K562 (cell line): Measurements from ENCODE around the gene CC2D1A. TPM values are rescaled to one million over a fixed set of nuclear protein-coding genes. Genes with fewer than 3 reads are reported as not detected.

Source experiments
- JUN ChIP-seq, 2 experiments: sonication (generic) in 1 of 2; formaldehyde crosslinking in 1 of 2; IDR thresholded peaks; 2 replicates each; pipeline versions ENCODE4 v1.6.1 to v1.8.0; 2012 to 2022; ENCODE audit warnings: borderline replicate concordance in 2 of 2, mild to moderate bottlenecking in 2 of 2, improper control_type of control experiment in 1 of 2, low read depth in 1 of 2, low read length in 1 of 2, missing genetic modification reagents in 1 of 2
- JUNB ChIP-seq: fragments of 450-650 bp; formaldehyde crosslinking; conservative IDR thresholded peaks from 2 replicates; pipeline ENCODE4 v1.4.0; 2020; ENCODE audit warnings: mild to moderate bottlenecking
- NCOA4 ChIP-seq: fragments of 450-650 bp; IDR thresholded peaks from 2 replicates; pipeline ENCODE4 v1.6.1; 2018; ENCODE audit warnings: mild to moderate bottlenecking; ENCODE audit not compliant: partially characterized antibody
- POLR2A ChIP-seq: fragments of 450-650 bp; conservative IDR thresholded peaks from 2 replicates; pipeline ENCODE4 v1.6.1; 2016
- SFPQ ChIP-seq: fragments of 200-400 bp; formaldehyde crosslinking; IDR thresholded peaks from 2 replicates; pipeline ENCODE4 v1.6.1; 2017; ENCODE audit warnings: mild to moderate bottlenecking, low read depth, low read length, moderate library complexity
- ZEB2 ChIP-seq: fragments of 450-650 bp; IDR thresholded peaks from 2 replicates; pipeline ENCODE4 v1.6.1; 2016
- ZNF830 ChIP-seq: fragments of 250-450 bp; sonication (Bioruptor Pico); IDR thresholded peaks from 2 replicates; pipeline ENCODE4 v1.5.0; 2021; ENCODE audit warnings: mild to moderate bottlenecking
- polyA plus RNA-seq, 8 experiments: library from polyadenylated mRNA; depleted of rRNA in 4 of 8; stranded (reverse) in 5 of 8; unstranded in 3 of 8; fragments of >200 nt; fragmentation: Nextera tagmentation in 2 of 8; fragmentation: Illumina TruSeq in 1 of 8; extraction: Ambion mirVana in 2 of 8; extraction: Trizol in 1 of 8; gene quantifications; 2 replicates each; pipeline versions ENCODE4 v1.2.1 to v1.2.3, GENCODE V29; 2011 to 2014; ENCODE audit warnings: inconsistent platforms in 1 of 8, missing spikeins in 1 of 8
- total RNA-seq, 7 experiments: library from RNA; depleted of rRNA in 6 of 7; stranded (reverse); fragments of >200 nt in 6 of 7; fragmentation: Illumina TruSeq in 2 of 7; extraction: Trizol in 2 of 7; gene quantifications; 2 replicates each; pipeline versions ENCODE4 v1.2.1 to v1.2.3, GENCODE V29; 2011 to 2021; ENCODE audit warnings: low replicate concordance in 1 of 7
- TF ChIP-seq, protein P1 (sequence below): fragments of 150-350 bp; IDR thresholded peaks from 2 replicates; pipeline ENCODE4 v1.6.1; 2014; ENCODE audit warnings: low read depth, mild to moderate bottlenecking, low read length, borderline replicate concordance
- TF ChIP-seq, protein P2 (sequence below): fragments of 200-600 bp; sonication (generic); IDR thresholded peaks from one replicate; pipeline ENCODE4 v1.6.1; 2012; ENCODE audit warnings: mild to moderate bottlenecking, low read depth, low read length, inconsistent platforms

The CC2D1A gene
- total and polyA plus RNA-seq, 9 of the 15 experiments (the other 6 are each of a cell fraction or from before 2014, with no cell fraction given), result 0.32 to 31.0 (median 12.9) TPM

DNA sequence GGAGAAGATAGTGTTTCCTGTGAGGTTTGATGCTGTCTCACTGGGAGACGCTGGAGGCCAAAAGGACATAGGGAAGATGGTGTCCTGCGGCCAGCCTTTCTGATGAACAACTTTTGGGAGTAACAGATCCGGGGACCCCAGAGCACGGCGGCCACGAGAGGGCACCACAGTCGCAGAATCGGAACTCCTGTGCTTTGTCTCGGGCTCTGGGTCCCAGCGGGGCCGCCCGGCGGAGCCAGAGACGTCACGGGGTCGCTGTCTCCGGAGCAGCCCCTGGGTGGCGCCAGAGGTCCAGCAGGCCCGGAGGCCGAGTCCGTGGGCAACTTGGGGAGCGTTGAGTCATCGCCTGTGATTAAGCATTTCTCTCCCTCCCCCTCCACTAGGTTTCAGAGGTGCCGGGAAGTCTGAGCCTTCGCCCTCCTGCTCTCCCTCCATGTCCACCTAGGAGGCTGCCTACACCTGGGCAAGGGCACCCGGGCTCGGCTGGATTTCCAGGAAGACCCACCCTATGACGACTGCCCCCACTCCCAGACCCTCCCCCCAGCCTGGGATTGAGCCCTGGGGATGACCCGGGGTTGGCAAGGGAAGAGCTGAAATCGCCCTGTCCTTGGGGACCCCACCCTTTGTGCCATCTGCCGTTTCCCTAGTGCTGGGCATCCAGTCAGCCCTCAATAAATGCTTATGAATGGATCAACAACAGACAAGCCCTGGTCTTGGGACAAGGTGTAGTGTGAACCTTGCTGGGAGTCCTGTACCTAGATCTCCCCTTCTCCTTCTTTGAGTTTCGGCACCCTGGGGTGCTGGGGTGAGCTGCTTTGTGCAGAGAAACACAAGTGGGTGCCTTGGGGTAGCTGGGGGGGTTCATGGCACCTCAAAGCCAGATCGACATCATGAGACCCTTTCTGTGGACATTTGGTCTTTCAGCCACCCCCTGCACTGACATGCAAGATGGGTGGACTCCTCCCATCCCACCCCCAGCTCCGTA, 25.6 kb upstream of the CC2D1A start (continued):
- TF ChIP-seq, protein P1, sequence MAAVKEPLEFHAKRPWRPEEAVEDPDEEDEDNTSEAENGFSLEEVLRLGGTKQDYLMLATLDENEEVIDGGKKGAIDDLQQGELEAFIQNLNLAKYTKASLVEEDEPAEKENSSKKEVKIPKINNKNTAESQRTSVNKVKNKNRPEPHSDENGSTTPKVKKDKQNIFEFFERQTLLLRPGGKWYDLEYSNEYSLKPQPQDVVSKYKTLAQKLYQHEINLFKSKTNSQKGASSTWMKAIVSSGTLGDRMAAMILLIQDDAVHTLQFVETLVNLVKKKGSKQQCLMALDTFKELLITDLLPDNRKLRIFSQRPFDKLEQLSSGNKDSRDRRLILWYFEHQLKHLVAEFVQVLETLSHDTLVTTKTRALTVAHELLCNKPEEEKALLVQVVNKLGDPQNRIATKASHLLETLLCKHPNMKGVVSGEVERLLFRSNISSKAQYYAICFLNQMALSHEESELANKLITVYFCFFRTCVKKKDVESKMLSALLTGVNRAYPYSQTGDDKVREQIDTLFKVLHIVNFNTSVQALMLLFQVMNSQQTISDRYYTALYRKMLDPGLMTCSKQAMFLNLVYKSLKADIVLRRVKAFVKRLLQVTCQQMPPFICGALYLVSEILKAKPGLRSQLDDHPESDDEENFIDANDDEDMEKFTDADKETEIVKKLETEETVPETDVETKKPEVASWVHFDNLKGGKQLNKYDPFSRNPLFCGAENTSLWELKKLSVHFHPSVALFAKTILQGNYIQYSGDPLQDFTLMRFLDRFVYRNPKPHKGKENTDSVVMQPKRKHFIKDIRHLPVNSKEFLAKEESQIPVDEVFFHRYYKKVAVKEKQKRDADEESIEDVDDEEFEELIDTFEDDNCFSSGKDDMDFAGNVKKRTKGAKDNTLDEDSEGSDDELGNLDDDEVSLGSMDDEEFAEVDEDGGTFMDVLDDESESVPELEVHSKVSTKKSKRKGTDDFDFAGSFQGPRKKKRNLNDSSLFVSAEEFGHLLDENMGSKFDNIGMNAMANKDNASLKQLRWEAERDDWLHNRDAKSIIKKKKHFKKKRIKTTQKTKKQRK, result no peak
- TF ChIP-seq, protein P2, sequence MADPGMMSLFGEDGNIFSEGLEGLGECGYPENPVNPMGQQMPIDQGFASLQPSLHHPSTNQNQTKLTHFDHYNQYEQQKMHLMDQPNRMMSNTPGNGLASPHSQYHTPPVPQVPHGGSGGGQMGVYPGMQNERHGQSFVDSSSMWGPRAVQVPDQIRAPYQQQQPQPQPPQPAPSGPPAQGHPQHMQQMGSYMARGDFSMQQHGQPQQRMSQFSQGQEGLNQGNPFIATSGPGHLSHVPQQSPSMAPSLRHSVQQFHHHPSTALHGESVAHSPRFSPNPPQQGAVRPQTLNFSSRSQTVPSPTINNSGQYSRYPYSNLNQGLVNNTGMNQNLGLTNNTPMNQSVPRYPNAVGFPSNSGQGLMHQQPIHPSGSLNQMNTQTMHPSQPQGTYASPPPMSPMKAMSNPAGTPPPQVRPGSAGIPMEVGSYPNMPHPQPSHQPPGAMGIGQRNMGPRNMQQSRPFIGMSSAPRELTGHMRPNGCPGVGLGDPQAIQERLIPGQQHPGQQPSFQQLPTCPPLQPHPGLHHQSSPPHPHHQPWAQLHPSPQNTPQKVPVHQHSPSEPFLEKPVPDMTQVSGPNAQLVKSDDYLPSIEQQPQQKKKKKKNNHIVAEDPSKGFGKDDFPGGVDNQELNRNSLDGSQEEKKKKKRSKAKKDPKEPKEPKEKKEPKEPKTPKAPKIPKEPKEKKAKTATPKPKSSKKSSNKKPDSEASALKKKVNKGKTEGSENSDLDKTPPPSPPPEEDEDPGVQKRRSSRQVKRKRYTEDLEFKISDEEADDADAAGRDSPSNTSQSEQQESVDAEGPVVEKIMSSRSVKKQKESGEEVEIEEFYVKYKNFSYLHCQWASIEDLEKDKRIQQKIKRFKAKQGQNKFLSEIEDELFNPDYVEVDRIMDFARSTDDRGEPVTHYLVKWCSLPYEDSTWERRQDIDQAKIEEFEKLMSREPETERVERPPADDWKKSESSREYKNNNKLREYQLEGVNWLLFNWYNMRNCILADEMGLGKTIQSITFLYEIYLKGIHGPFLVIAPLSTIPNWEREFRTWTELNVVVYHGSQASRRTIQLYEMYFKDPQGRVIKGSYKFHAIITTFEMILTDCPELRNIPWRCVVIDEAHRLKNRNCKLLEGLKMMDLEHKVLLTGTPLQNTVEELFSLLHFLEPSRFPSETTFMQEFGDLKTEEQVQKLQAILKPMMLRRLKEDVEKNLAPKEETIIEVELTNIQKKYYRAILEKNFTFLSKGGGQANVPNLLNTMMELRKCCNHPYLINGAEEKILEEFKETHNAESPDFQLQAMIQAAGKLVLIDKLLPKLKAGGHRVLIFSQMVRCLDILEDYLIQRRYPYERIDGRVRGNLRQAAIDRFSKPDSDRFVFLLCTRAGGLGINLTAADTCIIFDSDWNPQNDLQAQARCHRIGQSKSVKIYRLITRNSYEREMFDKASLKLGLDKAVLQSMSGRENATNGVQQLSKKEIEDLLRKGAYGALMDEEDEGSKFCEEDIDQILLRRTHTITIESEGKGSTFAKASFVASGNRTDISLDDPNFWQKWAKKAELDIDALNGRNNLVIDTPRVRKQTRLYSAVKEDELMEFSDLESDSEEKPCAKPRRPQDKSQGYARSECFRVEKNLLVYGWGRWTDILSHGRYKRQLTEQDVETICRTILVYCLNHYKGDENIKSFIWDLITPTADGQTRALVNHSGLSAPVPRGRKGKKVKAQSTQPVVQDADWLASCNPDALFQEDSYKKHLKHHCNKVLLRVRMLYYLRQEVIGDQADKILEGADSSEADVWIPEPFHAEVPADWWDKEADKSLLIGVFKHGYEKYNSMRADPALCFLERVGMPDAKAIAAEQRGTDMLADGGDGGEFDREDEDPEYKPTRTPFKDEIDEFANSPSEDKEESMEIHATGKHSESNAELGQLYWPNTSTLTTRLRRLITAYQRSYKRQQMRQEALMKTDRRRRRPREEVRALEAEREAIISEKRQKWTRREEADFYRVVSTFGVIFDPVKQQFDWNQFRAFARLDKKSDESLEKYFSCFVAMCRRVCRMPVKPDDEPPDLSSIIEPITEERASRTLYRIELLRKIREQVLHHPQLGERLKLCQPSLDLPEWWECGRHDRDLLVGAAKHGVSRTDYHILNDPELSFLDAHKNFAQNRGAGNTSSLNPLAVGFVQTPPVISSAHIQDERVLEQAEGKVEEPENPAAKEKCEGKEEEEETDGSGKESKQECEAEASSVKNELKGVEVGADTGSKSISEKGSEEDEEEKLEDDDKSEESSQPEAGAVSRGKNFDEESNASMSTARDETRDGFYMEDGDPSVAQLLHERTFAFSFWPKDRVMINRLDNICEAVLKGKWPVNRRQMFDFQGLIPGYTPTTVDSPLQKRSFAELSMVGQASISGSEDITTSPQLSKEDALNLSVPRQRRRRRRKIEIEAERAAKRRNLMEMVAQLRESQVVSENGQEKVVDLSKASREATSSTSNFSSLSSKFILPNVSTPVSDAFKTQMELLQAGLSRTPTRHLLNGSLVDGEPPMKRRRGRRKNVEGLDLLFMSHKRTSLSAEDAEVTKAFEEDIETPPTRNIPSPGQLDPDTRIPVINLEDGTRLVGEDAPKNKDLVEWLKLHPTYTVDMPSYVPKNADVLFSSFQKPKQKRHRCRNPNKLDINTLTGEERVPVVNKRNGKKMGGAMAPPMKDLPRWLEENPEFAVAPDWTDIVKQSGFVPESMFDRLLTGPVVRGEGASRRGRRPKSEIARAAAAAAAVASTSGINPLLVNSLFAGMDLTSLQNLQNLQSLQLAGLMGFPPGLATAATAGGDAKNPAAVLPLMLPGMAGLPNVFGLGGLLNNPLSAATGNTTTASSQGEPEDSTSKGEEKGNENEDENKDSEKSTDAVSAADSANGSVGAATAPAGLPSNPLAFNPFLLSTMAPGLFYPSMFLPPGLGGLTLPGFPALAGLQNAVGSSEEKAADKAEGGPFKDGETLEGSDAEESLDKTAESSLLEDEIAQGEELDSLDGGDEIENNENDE, result no peak
- TF ChIP-seq JUN (IDR thresholded peaks at IDR 0.05; ENCODE audit: borderline replicate concordance, low read depth, low read length) (peak; percentile 94), JUN (CRISPR knock-in tag; IDR thresholded peaks at IDR 0.05; ENCODE audit: borderline replicate concordance) (peak; percentile 71; the same call in 1 of the 2 replicates), JUNB (peak; percentile 74), ZEB2 (no peak), SFPQ (no peak), POLR2A (peak; percentile 60), NCOA4 (no peak), ZNF830 (CRISPR knock-in tag) (no peak)
